Fibroblast of pulmonary artery (primary cell): ENCODE measurements around the gene C5orf52.
A peak's percentile ranks its signal among the peaks of the same experiment; 100 is the strongest.

ENCODE experiments used
- DNase-seq: peaks from one replicate; pipeline ENCODE4 v3.0.0-alpha.2; 2010; ENCODE audit warnings: low read depth
- H3K4me3 ChIP-seq: replicated peaks from 2 replicates; pipeline ENCODE4 v1.5.1; 2011; ENCODE audit warnings: low read depth, mild to moderate bottlenecking, control low read depth, low read length, moderate library complexity
- TF ChIP-seq, protein P1 (sequence below): IDR thresholded peaks from 2 replicates; pipeline ENCODE4 v1.5.1; 2011; ENCODE audit warnings: mild to moderate bottlenecking, control low read depth, low read length, inconsistent platforms; ENCODE audit errors: missing control alignments

Gene C5orf52

DNA sequence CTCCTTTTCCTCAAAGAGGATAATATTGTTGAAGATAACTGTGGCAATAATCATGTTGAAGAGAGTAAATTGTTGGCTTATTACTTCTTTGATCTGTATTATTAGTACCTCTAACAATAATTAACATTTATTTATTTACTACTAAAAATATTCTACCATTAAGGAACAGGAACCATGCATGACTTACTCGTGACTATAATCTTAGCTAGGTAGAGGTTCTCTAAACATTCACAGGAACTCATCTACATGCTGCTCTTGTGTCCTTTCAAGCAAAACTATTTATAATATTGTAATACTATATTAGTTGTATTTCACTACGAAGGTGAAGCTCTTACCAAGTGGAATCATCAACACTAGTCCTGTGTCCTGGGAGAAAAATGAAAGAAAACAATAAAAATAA, 22.2 kb upstream of the C5orf52 start:
- H3K4me3 ChIP-seq, result no peak overlapping the region
- TF ChIP-seq, protein P1, sequence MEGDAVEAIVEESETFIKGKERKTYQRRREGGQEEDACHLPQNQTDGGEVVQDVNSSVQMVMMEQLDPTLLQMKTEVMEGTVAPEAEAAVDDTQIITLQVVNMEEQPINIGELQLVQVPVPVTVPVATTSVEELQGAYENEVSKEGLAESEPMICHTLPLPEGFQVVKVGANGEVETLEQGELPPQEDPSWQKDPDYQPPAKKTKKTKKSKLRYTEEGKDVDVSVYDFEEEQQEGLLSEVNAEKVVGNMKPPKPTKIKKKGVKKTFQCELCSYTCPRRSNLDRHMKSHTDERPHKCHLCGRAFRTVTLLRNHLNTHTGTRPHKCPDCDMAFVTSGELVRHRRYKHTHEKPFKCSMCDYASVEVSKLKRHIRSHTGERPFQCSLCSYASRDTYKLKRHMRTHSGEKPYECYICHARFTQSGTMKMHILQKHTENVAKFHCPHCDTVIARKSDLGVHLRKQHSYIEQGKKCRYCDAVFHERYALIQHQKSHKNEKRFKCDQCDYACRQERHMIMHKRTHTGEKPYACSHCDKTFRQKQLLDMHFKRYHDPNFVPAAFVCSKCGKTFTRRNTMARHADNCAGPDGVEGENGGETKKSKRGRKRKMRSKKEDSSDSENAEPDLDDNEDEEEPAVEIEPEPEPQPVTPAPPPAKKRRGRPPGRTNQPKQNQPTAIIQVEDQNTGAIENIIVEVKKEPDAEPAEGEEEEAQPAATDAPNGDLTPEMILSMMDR, result no peak
- no peak for DNase-seq

DNA sequence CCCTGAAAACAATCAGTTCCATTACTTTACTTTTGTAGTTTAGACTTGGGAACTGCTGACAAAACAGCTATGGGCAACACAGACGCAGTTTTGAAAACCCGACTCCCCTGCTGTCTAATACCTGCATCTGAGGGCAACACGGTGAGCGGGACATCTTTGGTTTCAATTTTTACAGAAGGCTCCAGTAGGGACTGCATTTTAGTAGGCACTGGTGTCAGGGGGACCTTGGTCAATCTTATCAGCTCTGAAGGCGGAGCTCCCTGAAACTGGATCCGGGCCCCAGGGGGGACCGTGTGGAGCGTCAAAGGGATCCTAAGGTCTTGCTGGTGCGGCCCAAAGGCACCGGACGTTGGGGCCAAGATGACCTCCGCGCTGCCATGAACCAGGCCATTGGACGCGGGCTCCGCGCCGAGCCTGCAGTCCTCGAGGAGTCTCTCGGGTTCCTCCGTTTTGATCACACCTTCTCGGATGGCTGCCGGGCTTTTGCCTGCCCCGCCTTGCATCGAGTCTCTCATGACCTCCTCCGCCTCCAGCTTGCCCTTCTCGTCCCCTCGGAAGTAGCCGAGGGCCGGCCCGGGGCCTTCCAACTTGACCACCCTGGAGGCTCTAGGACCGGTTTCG, 20.2 kb upstream of the C5orf52 start:
- H3K4me3 ChIP-seq, result no peak overlapping the region
- no peak for DNase-seq
- TF ChIP-seq, protein P1, result no peak

DNA sequence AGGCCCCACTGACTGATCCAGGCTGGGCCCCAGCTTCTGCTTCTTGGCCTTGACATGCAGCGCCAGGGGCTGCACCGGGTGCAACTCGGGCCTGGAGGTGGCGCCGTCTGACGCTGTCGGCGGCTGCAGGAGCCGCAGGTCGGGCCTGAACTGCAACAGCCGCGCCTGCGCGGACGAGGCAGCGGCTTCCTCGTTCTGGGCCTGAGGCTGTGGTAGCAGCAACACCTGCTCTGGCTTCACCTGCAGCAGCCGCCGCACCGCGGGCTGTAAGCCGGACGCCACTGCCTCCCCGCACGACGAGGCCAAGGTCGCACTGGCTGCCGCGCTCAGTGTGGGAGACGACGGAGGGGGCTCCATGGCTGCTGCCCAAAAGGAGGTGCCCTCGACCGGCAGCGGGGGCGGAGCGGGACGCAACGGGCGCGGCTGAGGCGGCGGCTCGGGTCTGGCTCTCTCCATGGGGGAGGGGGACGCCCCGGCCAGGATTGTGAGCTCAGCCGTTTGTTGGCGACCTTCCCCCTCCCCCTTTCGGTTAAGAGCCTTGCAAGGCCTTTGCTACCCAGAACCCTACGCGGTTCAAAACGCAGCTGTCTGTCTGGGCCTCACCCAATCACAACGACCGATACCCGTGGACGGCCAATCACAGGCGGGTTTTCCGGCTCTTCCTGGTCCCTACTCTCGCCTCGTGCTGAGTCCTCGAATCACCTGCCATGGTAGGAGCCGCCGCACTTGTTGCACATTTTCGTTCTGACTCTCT, 19.5 kb upstream of the C5orf52 start:
- peak overlapping the region; percentile 37 for H3K4me3 ChIP-seq
- DNase-seq, result peak; percentile 53

DNA sequence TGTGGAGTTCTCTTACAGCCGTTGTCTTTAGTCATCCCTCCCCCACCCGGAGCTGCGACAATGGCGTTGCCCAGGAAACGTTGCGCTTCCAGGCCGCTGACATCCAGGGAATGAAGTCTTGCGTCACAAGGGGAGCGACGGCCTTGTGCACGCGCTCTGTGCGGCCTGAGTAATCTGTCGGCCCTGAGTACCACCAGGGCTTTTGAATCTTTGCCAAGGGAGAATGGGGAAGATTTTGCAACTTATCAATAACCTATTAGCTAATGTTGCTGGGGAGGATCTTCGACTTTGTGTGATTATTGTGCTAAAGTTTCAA, 19.0 kb upstream of the C5orf52 start, which contains the start of gene SOX30:
TSS of gene SOX30 (minus strand) at position 62 of the 316 bp plus-strand sequence. CDS start 360 bp downstream, outside the sequence.
- H3K4me3 ChIP-seq, result peak within 1 kb of the TSS; percentile 37
- TF ChIP-seq, protein P1, result no peak
- DNase-seq, result no peak

More for the DNA sequence above, 19.5 kb upstream of the C5orf52 start:
- TF ChIP-seq, protein P1, result peak; percentile 23

DNA sequence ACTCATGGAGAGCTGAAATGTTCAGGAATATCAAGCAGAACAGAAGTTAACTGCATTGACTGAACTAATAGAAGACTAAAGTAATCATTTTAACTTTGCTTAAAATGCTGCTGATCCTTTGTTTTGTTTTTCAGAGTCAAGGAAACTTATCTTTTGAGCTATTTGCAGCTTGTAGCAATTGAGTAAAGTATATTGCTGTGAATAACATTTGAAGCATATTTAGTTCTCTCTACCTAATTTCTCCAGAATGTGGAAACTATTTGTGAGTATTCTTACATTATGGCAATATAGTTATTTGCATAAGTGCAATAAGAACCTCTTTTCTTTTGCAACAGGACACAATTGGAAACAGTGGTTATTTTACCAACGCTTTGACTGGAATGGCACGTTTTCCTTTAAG, 13.8 kb upstream of the C5orf52 start:
- DNase-seq, result no peak
- TF ChIP-seq, protein P1, result no peak
- H3K4me3 ChIP-seq, result no peak overlapping the region

DNA sequence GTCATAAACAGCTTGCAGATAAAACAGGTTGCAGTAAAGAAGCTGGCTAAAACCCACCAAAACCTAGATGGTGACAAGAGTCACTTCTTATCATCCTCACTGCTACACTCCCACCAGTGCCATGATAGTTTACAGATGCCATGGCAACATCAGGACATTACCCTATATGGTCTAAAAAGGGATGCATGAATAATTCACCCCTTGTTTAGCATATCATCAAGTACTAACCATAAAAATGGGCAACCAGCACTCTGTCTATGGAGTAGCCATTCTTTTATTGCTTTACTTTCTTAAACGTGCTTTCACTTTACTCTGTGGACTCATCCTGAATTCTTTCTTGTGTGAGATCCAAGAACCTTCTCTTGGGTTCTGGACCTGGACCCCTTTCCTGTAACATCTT, 12.4 kb upstream of the C5orf52 start:
- H3K4me3 ChIP-seq, result no peak overlapping the region
- TF ChIP-seq, protein P1, result no peak
- no peak for DNase-seq
